GM10266 (cell line): ENCODE measurements around the gene ETFBKMT.

Source experiments
- DNase-seq: peaks from one replicate; pipeline ENCODE4 v3.0.0; 2012; ENCODE audit errors: extremely low spot score
- TF ChIP-seq, protein P1 (sequence below): IDR thresholded peaks from 2 replicates; pipeline ENCODE4 v1.5.1; 2012; ENCODE audit warnings: mild to moderate bottlenecking, low read depth; ENCODE audit not compliant: control insufficient read depth, insufficient read depth; ENCODE audit errors: missing control alignments

ETFBKMT gene

DNA sequence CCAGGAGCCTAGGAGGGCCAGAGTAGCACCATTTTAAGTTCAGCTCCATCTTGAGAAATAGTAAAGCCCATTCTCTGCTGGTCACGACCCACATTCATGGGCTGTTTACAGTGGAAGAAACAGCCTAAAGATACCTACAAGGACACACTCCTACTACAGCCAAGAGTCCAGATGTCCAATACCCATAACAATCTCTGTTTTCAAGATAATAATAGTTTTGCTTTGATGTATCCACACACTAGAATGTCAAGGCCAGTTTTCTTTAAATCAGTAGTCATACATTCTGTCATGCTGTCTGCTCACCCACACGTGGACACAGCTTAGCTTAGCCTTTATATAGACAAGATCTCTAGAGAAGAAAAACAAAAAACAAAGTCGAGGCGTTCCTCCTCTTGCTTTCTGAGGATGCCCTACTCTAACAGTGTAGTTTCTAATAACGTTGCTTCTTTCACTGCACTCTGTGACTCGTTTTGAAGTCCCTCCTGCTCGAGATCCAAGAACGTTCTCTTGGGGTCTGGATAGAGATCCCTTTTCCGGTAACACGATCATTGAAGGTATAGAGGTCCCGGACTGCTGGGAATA lies 17.9 kb upstream of the ETFBKMT start:
- TF ChIP-seq, protein P1, sequence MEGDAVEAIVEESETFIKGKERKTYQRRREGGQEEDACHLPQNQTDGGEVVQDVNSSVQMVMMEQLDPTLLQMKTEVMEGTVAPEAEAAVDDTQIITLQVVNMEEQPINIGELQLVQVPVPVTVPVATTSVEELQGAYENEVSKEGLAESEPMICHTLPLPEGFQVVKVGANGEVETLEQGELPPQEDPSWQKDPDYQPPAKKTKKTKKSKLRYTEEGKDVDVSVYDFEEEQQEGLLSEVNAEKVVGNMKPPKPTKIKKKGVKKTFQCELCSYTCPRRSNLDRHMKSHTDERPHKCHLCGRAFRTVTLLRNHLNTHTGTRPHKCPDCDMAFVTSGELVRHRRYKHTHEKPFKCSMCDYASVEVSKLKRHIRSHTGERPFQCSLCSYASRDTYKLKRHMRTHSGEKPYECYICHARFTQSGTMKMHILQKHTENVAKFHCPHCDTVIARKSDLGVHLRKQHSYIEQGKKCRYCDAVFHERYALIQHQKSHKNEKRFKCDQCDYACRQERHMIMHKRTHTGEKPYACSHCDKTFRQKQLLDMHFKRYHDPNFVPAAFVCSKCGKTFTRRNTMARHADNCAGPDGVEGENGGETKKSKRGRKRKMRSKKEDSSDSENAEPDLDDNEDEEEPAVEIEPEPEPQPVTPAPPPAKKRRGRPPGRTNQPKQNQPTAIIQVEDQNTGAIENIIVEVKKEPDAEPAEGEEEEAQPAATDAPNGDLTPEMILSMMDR: no peak
- DNase-seq: no peak

DNA sequence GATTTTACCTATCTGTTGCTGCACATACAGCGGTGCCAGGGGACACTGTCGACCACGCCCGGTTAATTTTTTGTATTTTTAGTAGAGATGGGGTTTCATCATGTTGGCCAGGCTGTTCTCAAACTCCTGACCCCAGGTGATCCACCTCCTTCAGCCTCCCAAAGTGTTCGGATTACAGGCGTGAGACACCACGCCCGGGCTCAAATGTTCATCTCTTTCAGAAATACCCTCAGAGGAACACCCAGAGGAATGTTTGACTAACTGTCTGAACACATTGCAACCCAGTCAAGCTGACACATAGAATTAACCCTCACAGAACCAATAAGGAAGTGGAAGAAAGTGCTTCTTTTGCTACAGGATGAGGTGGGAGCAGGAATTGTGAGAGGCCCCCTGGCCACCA lies 15.0 kb upstream of the ETFBKMT start:
- TF ChIP-seq, protein P1: no peak
- DNase-seq: no peak

DNA sequence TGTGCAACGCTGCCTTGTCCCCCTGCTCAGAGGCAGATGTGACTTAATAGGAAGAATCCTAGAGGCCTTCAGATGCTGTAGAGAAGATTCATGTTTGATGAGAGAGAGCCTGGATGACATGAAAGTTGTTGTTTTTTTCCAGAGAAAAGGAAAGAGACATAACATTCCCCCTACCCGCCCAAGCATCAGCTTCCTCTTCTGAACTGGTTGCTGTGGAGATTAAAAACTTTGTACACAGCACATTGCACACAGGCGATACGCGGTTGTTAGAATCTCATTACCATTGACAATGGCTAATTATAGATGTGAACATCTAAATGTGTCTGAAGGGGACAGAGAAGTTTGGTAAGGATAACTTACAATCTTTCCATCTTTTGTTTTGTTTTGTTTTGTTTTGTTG lies 13.6 kb upstream of the ETFBKMT start:
- TF ChIP-seq, protein P1: no peak
- no peak for DNase-seq

DNA sequence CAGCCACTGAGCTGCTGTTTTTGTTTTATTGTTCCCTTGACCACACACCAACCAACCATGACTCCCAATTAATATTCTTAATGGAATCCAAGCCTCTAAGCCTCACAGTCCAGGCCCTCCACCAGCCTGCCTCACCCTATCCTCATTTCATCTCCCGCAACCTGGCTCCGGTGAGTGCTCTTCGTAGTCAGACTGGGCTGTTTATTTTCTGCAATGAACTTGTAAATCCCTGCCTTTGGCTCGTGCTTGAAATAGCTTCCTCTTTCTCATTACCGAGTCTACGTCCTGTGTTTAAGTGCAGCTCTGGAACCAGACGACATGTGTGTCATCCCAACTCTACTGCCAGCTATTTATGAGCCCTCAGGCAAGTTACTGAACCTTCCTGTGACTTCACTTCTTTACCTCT lies 12.4 kb upstream of the ETFBKMT start:
- TF ChIP-seq, protein P1: no peak
- no peak for DNase-seq

DNA sequence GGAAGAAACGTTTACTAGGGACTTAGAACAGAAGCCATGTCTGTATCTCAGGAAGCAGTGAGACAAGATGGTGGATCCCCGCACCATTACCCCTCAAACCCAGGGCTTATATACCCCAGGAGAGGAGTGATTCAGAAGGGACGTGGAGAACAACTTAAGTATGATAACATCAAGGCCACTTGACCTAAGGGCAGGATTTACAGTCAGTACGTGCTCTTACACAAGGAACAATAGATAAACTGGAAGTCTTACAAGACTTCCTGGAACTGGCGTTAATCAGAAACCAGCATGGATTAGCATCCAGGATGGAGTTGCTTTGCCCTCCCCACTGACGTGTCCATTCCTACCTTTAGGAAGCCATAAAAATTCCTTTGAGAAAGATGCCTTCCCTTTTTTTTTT lies 8.6 kb upstream of the ETFBKMT start:
- no peak for DNase-seq
- TF ChIP-seq, protein P1: no peak

DNA sequence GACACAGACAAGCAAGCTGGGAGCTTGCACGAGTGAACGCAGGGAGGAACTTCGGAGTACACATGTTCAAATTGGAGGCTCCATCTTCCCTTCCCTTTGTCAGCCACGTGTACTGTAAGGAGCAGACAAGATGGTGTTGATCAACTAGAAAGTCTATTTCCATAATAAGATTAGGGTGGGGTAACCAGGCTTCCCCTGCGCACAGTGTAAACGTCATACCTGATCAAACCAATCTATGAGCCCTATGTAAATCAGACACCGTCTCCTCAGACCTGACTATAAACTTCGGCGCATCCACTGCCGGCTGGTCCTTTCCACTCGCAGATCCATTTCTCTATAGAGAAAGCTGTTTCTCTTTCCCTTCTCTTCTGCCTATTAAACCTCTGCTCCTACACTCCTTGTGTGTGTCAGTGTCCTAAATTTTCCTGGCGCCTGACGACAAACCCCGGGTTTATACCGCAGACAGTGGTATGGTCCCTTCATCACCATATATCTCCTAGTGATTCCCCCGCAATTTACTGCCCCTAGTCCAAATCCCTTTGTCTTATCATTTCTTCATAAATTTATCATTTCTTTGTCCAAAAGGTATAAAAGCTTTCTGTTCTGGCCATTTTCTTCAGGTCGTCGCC lies 7.5 kb upstream of the ETFBKMT start:
- DNase-seq: no peak
- TF ChIP-seq, protein P1: no peak

DNA sequence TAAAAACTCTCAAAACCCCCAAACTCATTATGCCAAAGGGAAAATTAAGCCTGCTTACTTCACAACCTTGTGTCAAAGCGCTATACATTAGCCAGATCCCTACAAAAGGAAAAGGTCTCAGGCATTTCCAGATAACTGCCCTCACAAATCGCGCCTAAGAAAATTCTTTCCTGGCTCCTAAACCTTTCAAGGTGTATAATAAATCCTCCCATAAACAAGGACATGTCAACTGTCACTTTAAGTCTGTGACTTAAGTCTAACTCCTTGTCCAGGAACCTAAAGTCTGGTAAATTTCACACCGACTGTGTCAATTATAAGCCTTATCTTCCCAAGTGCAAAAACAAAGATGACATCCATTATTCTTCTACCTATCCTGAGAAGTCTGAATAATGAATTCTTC lies 4.3 kb upstream of the ETFBKMT start:
- TF ChIP-seq, protein P1: no peak
- no peak for DNase-seq
